AG04450 (cell line): ENCODE measurements around the gene USP40. TPM values are rescaled to one million over a fixed set of nuclear protein-coding genes. Genes with fewer than 3 reads are reported as not detected.

Experiments used
- CTCF ChIA-PET: fragments of 300-600, 350-600 bp; formaldehyde crosslinking; extraction: SDS; loops from one replicate; lab custom pipeline; 2022; ENCODE audit warnings: antibody characterized with exemption, inconsistent platforms; lab: Charles Lee
- POLR2A ChIA-PET: fragments of 350-600 bp; formaldehyde crosslinking; extraction: SDS; loops from one replicate; lab custom pipeline; 2021; ENCODE audit warnings: antibody characterized with exemption, inconsistent platforms; lab: Yijun Ruan, JAX
- DNase-seq: peaks from one replicate; pipeline ENCODE4 v3.0.0-alpha.2; 2011; ENCODE audit warnings: low read depth, low spot score
- H3K27ac ChIP-seq: one replicate; pipeline ENCODE4 v1.5.1; 2012; ENCODE audit warnings: low read depth, low read length, control low read depth
- H3K27me3 ChIP-seq: one replicate; pipeline ENCODE4 v1.6.0; 2012; ENCODE audit warnings: low read length; ENCODE audit not compliant: control insufficient read depth, insufficient read depth
- H3K4me3 ChIP-seq: 2 replicates; pipeline ENCODE4 v1.5.1; 2011; ENCODE audit warnings: mild to moderate bottlenecking, low read depth, low read length, control low read depth
- H3K9me3 ChIP-seq: 2 replicates; pipeline ENCODE4 v1.5.1; 2012; ENCODE audit warnings: low read length; ENCODE audit not compliant: control insufficient read depth, insufficient read depth
- CTCF ChIP-seq: IDR thresholded peaks from 2 replicates; pipeline ENCODE4 v1.5.1; 2011; ENCODE audit warnings: low read depth, low read length, control low read depth, inconsistent platforms
- polyA plus RNA-seq: library from polyadenylated mRNA; depleted of rRNA; stranded (reverse); fragments of >200 nt; gene quantifications from 2 replicates; pipeline ENCODE4 v1.2.3, GENCODE V29; 2011

Gene USP40
- polyA plus RNA-seq, 1 experiment, result 32.4 TPM

GRCh38 chr2:233448220-233448559 lies 118.4 kb downstream of the USP40 start:
- 0 out of 2 replicates have a peak, but pooled peaks have one; percentile 23 for TF ChIP-seq CTCF
- no peak for DNase-seq
- CTCF ChIA-PET, result interaction anchor here (0.8 to 2.5 kb wide), 17 partner anchors 9 to 480 kb away, joined by 3 to 25 read pairs (median 4); partner anchors contain the start of genes DGKD and UGT1A5
- H3K27me3 ChIP-seq, result no peaks in the 10 kb centered on the region
- no peak overlapping the region for H3K27ac ChIP-seq
- no peak overlapping the region for H3K4me3 ChIP-seq
- H3K9me3 ChIP-seq, result no peaks in the 10 kb centered on the region; the same call in 1 of the 2 replicates
- POLR2A ChIA-PET, result no interaction called here

- no peaks in the 10 kb centered on the region for H3K27me3 ChIP-seq
- H3K9me3 ChIP-seq, result no peaks in the 10 kb centered on the region; the same call in 1 of the 2 replicates
- ChIA-PET POLR2A (no interaction called here), CTCF (interaction anchor here (0.7 to 2.5 kb wide), 15 partner anchors 8 to 481 kb away, joined by 3 to 25 read pairs (median 4); partner anchors contain the start of gene UGT1A5)
- TF ChIP-seq CTCF, result no peak
- H3K27ac ChIP-seq, result no peak overlapping the region
- no peak for DNase-seq
- H3K4me3 ChIP-seq, result no peak overlapping the region
Measured at GRCh38 chr2:233447506-233448219, 118.9 kb downstream of the USP40 start.

- Histone ChIP-seq H3K27me3 (no peaks in the 10 kb centered on the region), H3K9me3 (no peaks in the 10 kb centered on the region; the same call in 1 of the 2 replicates), H3K4me3 (no peak overlapping the region), H3K27ac (no peak overlapping the region)
- CTCF ChIA-PET, result no interaction called here
- no peak for TF ChIP-seq CTCF
- no peak for DNase-seq
- POLR2A ChIA-PET, result no interaction called here
Measured at GRCh38 chr2:233446606-233447305, 119.8 kb downstream of the USP40 start.

GRCh38 chr2:233446121-233446520 lies 120.5 kb downstream of the USP40 start:
- no peak overlapping the region for H3K27ac ChIP-seq
- no peak overlapping the region for H3K4me3 ChIP-seq
- H3K9me3 ChIP-seq, result no peaks in the 10 kb centered on the region; the same call in 1 of the 2 replicates
- DNase-seq, result no peak
- ChIA-PET CTCF (no interaction called here), POLR2A (no interaction called here)
- no peak for TF ChIP-seq CTCF
- no peaks in the 10 kb centered on the region for H3K27me3 ChIP-seq
